OCI-LY1 (cell line): ENCODE measurements around the gene SELENOO.

ENCODE experiments used
- H2AFZ ChIP-seq: fragments of 200-600 bp; sonication (generic), shearing (Covaris generic); 2 replicates; pipeline ENCODE4 v1.6.0; 2014; ENCODE audit warnings: antibody characterized with exemption, mild to moderate bottlenecking, low read length
- H3F3A ChIP-seq: fragments of 200-600 bp; sonication (generic), shearing (Covaris generic); 2 replicates; pipeline ENCODE4 v1.6.0; 2014; ENCODE audit warnings: mild to moderate bottlenecking, antibody characterized with exemption, low read length, moderate library complexity; ENCODE audit not compliant: insufficient read depth
- H3K27ac ChIP-seq: fragments of 200-600 bp; sonication (generic); 2 replicates; pipeline ENCODE4 v1.5.1; 2014; ENCODE audit warnings: low read length, mixed run types, mild to moderate bottlenecking, low read depth; ENCODE audit not compliant: poor library complexity, severe bottlenecking
- H3K27me3 ChIP-seq: fragments of 200-600 bp; sonication (generic); 2 replicates; pipeline ENCODE4 v1.6.0; 2014; ENCODE audit warnings: antibody characterized with exemption, mild to moderate bottlenecking, low read length, moderate library complexity; ENCODE audit not compliant: insufficient read depth
- H3K36me3 ChIP-seq: fragments of 200-600 bp; sonication (generic); 2 replicates; pipeline ENCODE4 v1.6.1; 2014; ENCODE audit warnings: mild to moderate bottlenecking, antibody characterized with exemption, low read length, moderate library complexity, mixed read lengths; ENCODE audit not compliant: insufficient read depth
- H3K4me1 ChIP-seq: fragments of 200-600 bp; sonication (generic); 2 replicates; pipeline ENCODE4 v1.5.1; 2014; ENCODE audit warnings: mild to moderate bottlenecking, low read length, moderate library complexity; ENCODE audit not compliant: insufficient read depth, severe bottlenecking
- H3K4me2 ChIP-seq: fragments of 200-600 bp; sonication (generic), shearing (Covaris generic); 2 replicates; pipeline ENCODE4 v1.6.1; 2014; ENCODE audit warnings: low read length
- H3K4me3 ChIP-seq: fragments of 200-600 bp; sonication (generic); 2 replicates; pipeline ENCODE4 v1.5.1; 2014; ENCODE audit warnings: low read length, low read depth, mild to moderate bottlenecking, mixed read lengths; ENCODE audit not compliant: poor library complexity, severe bottlenecking
- H3K79me2 ChIP-seq: fragments of 200-600 bp; shearing (Covaris generic); 2 replicates; pipeline ENCODE4 v1.6.1; 2016; ENCODE audit warnings: mixed run types, low read length, mixed read lengths; ENCODE audit not compliant: insufficient read depth
- H3K9ac ChIP-seq: fragments of 200-600 bp; sonication (generic), shearing (Covaris generic); 2 replicates; pipeline ENCODE4 v1.6.1; 2014; ENCODE audit warnings: mild to moderate bottlenecking, low read length, mixed read lengths
- H3K9me2 ChIP-seq: fragments of 200-600 bp; sonication (generic), shearing (Covaris generic); 2 replicates; pipeline ENCODE4 v1.6.1; 2014; ENCODE audit warnings: low read depth, mild to moderate bottlenecking, low read length, mixed read lengths
- H3K9me3 ChIP-seq: fragments of 200-600 bp; shearing (Covaris generic); 2 replicates; pipeline ENCODE4 v1.6.1; 2014; ENCODE audit warnings: low read length, mixed read lengths
- H4K20me1 ChIP-seq: fragments of 200-600 bp; sonication (generic), shearing (Covaris generic); 2 replicates; pipeline ENCODE4 v1.6.0; 2016; ENCODE audit warnings: mild to moderate bottlenecking, low read length; ENCODE audit not compliant: insufficient read depth
- EZH2 ChIP-seq: fragments of 200-600 bp; sonication (generic), shearing (Covaris generic); IDR thresholded peaks from 2 replicates; pipeline ENCODE4 v1.8.0; 2017; ENCODE audit warnings: borderline replicate concordance, mixed run types, mild to moderate bottlenecking, antibody characterized with exemption, low read length, moderate library complexity, mixed read lengths
- TF ChIP-seq, protein P1 (sequence below): fragments of 200-600 bp; sonication (generic), shearing (Covaris generic); IDR thresholded peaks from 2 replicates; pipeline ENCODE4 v1.5.1; 2017; ENCODE audit warnings: mild to moderate bottlenecking, antibody characterized with exemption, low read length, moderate library complexity, mixed read lengths

SELENOO gene

DNA sequence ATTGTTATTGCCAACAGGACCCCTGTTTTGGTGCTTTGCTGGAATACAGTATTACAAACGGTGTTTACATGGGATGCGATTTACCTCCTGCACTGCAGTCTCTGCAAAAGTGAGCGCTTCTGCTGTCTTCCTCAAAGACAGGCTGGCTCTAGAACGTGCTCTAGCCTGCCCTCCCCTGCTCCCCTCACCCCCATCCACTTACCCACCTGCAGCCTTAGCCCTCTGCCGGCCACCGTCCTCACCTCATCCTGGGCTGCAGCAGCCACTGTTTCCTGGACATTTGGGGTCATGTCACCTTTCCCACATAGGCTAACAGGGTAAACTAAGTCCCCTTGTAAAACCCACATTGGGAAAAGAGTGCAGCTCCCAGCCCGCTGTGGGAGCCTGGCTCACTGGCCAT is 39.9 kb upstream of the SELENOO start:
- H3K36me3 ChIP-seq = no peaks in the 10 kb centered on the region; the same call in 1 of the 2 replicates

DNA sequence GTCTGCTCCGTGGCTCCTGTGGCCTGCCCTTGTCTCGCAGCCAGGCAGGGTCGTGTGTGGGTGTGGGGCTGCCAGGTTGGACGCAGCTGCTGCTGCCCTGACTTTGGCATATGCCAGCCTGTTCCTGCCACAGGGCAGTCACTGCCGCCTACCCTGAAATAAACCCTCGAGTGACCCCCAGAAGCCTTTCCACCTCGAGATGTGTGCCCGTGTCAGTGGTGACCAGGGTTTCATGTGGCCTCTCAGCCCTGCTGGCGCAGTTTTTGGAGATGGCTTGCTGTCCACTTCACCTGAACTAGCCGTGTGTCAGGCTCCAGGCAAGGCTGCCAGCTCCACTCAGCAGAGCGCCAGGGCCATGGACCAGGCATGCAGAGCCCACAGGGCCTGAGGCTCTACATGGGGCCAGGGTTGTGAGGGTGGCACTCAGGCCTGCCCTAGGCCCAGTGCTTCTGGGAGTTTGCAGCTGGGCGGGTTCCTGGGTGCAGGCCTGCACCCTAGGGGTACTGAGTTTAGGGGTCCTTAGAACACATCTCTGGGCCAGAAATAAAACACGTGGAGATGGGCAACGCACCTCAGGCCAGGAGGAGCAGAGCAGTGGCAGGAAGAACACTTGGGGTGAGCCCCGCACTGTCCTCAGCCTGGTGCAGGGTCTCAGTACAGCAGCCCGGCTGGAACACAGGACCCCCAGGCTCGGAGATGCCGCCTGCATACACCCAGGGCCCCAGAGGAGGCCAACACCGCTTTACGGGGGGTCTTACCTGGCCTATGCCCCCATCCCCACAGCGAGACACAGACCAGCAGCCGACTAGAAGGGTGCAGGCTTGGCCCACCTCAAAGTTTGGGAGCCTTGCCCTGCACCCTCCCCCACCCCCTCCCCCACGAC is 39.1 kb upstream of the SELENOO start:
- H3K4me3 ChIP-seq = no peak overlapping the region
- no peak for TF ChIP-seq EZH2
- TF ChIP-seq, protein P1, sequence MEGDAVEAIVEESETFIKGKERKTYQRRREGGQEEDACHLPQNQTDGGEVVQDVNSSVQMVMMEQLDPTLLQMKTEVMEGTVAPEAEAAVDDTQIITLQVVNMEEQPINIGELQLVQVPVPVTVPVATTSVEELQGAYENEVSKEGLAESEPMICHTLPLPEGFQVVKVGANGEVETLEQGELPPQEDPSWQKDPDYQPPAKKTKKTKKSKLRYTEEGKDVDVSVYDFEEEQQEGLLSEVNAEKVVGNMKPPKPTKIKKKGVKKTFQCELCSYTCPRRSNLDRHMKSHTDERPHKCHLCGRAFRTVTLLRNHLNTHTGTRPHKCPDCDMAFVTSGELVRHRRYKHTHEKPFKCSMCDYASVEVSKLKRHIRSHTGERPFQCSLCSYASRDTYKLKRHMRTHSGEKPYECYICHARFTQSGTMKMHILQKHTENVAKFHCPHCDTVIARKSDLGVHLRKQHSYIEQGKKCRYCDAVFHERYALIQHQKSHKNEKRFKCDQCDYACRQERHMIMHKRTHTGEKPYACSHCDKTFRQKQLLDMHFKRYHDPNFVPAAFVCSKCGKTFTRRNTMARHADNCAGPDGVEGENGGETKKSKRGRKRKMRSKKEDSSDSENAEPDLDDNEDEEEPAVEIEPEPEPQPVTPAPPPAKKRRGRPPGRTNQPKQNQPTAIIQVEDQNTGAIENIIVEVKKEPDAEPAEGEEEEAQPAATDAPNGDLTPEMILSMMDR = no peak
- no peak overlapping the region for H3K4me2 ChIP-seq
- no peak overlapping the region for H2AFZ ChIP-seq
- no peaks in the 10 kb centered on the region for H4K20me1 ChIP-seq
- H3K36me3 ChIP-seq = no peaks in the 10 kb centered on the region; the same call in 1 of the 2 replicates
- H3K27me3 ChIP-seq = no peaks in the 10 kb centered on the region; the same call in 1 of the 2 replicates
- H3F3A ChIP-seq = no peaks in the 10 kb centered on the region
- H3K4me1 ChIP-seq = no peaks in the 10 kb centered on the region
- no peak overlapping the region for H3K9ac ChIP-seq
- no peaks in the 10 kb centered on the region for H3K9me3 ChIP-seq
- H3K9me2 ChIP-seq = no peaks in the 10 kb centered on the region
- no peaks in the 10 kb centered on the region for H3K79me2 ChIP-seq
- no peak overlapping the region for H3K27ac ChIP-seq

More for the DNA sequence above, 39.9 kb upstream of the SELENOO start:
- Histone ChIP-seq H3K79me2 (no peaks in the 10 kb centered on the region), H3K4me2 (no peak overlapping the region), H4K20me1 (no peaks in the 10 kb centered on the region), H3K9me2 (no peaks in the 10 kb centered on the region), H3K9me3 (no peaks in the 10 kb centered on the region), H3K27me3 (no peaks in the 10 kb centered on the region; the same call in 1 of the 2 replicates), H2AFZ (no peak overlapping the region), H3K27ac (no peak overlapping the region), H3K4me3 (no peak overlapping the region), H3K4me1 (no peaks in the 10 kb centered on the region), H3F3A (no peaks in the 10 kb centered on the region), H3K9ac (no peak overlapping the region)
- TF ChIP-seq, protein P1 = no peak
- no peak for TF ChIP-seq EZH2

DNA sequence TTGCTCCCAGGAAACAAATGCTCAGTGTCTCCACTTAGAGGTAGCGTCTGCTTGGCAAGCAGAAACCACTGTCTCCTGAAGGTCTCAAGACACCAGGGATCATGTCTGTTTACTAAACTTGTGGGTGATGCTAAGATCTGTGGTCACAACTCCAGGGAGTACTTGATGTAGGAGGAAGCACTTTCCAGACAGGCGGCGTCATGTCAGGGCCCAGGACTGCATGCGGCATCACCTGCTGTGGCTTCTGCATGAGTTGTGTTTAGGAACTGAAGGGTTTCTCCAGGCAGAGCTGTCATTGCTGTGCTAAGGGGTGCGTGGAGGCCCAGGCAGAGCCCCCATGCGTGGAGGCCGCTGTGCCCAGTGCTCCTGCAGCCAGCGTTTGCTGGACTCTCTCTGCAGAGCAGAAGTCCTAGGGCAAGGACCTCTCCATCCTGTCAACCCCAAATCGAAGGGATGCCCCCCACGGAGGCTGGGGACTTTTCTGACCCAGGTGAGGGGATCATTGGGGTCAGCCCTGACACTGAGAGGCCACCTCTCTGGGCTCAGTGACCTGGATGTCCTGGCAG is 38.3 kb upstream of the SELENOO start:
- H3F3A ChIP-seq = no peaks in the 10 kb centered on the region
- H3K9me2 ChIP-seq = no peaks in the 10 kb centered on the region
- H3K9me3 ChIP-seq = no peaks in the 10 kb centered on the region
- no peaks in the 10 kb centered on the region; the same call in 1 of the 2 replicates for H3K27me3 ChIP-seq
- H2AFZ ChIP-seq = no peak overlapping the region
- H3K27ac ChIP-seq = no peak overlapping the region
- no peaks in the 10 kb centered on the region for H4K20me1 ChIP-seq
- H3K79me2 ChIP-seq = no peaks in the 10 kb centered on the region
- no peak overlapping the region for H3K4me3 ChIP-seq
- no peaks in the 10 kb centered on the region; the same call in 1 of the 2 replicates for H3K36me3 ChIP-seq
- no peak overlapping the region for H3K9ac ChIP-seq
- H3K4me1 ChIP-seq = no peaks in the 10 kb centered on the region
- H3K4me2 ChIP-seq = no peak overlapping the region
- no peak for TF ChIP-seq EZH2
- TF ChIP-seq, protein P1 = no peak
